ENCODE data around the gene TOP2A.

- TF ChIP-seq, protein P1, sequence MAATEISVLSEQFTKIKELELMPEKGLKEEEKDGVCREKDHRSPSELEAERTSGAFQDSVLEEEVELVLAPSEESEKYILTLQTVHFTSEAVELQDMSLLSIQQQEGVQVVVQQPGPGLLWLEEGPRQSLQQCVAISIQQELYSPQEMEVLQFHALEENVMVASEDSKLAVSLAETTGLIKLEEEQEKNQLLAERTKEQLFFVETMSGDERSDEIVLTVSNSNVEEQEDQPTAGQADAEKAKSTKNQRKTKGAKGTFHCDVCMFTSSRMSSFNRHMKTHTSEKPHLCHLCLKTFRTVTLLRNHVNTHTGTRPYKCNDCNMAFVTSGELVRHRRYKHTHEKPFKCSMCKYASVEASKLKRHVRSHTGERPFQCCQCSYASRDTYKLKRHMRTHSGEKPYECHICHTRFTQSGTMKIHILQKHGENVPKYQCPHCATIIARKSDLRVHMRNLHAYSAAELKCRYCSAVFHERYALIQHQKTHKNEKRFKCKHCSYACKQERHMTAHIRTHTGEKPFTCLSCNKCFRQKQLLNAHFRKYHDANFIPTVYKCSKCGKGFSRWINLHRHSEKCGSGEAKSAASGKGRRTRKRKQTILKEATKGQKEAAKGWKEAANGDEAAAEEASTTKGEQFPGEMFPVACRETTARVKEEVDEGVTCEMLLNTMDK (IDR thresholded peaks at IDR 0.05; ENCODE audit: borderline replicate concordance, insufficient read depth, low read depth, low read length, poor library complexity, severe bottlenecking) = no peak
- TF ChIP-seq ZNF431 (CRISPR knock-in tag; IDR thresholded peaks at IDR 0.05) (no peak), ZNF3 (CRISPR knock-in tag; IDR thresholded peaks at IDR 0.05) (no peak)
These were observed 18.9 kb upstream of the TOP2A start for GRCh38 chr17:40436636-40437035.
